ENCODE measurements around the gene GUCY1A2.

The GUCY1A2 gene

GRCh38 chr11:106842134-106842533, 176.1 kb downstream of the GUCY1A2 start:
- H3K4me3 ChIP-seq (ENCODE audit: insufficient read depth in 1 of 2, low read depth in 1 of 2, low read length in 2 of 2), result no peak overlapping the region
- no peak overlapping the region for H3K27ac ChIP-seq (ENCODE audit: low read length, poor library complexity, severe bottlenecking)
- no peak overlapping the region for H4K91ac ChIP-seq (ENCODE audit: low read length)
- H3K18ac ChIP-seq (ENCODE audit: low read depth in 1 of 2, low read length in 2 of 2), result no peak overlapping the region
- H2BK12ac ChIP-seq (ENCODE audit: low read length in 2 of 2), result no peak overlapping the region
- H3K9ac ChIP-seq (ENCODE audit: low read length), result no peak overlapping the region
- no peak overlapping the region for H2BK120ac ChIP-seq (ENCODE audit: low read depth, low read length)
- DNase-seq, result no peak
- no peaks in the 10 kb centered on the region for H3K79me1 ChIP-seq (replicated peaks; ENCODE audit: low read length, poor library complexity, severe bottlenecking)
- H4K8ac ChIP-seq (ENCODE audit: low read length), result no peak overlapping the region
- no peaks in the 10 kb centered on the region for H3K9me3 ChIP-seq (ENCODE audit: control insufficient read depth, low read length)
- H3K36me3 ChIP-seq (ENCODE audit: control insufficient read depth in 1 of 2, insufficient read depth in 2 of 2, low read depth in 1 of 2, low read length in 2 of 2), result no peaks in the 10 kb centered on the region
- H3K4me1 ChIP-seq (ENCODE audit: control insufficient read depth, insufficient read depth, low read depth, low read length), result no peaks in the 10 kb centered on the region
- H3K4me2 ChIP-seq (ENCODE audit: low read length, poor library complexity, severe bottlenecking), result no peak overlapping the region
- H3K4ac ChIP-seq (ENCODE audit: low read depth in 1 of 2, low read length in 2 of 2), result no peak overlapping the region
- no peak overlapping the region for H3K23ac ChIP-seq (ENCODE audit: low read length in 2 of 2)
- no peak overlapping the region for H3K14ac ChIP-seq (ENCODE audit: low read length in 2 of 2)
- H2BK15ac ChIP-seq (ENCODE audit: low read depth, poor library complexity, severe bottlenecking), result no peak overlapping the region
- H3K27me3 ChIP-seq (ENCODE audit: control insufficient read depth in 1 of 2, insufficient read depth in 1 of 2, low read length in 2 of 2), result no peaks in the 10 kb centered on the region
- no peak overlapping the region for H2AK5ac ChIP-seq (ENCODE audit: low read length, severe bottlenecking)
- H2AFZ ChIP-seq (ENCODE audit: low read depth, low read length), result no peak overlapping the region
- H2BK5ac ChIP-seq (ENCODE audit: low read depth, low read length, poor library complexity, severe bottlenecking), result no peak overlapping the region

GRCh38 chr11:106840947-106841346, 177.3 kb downstream of the GUCY1A2 start:
- no peak overlapping the region for H4K91ac ChIP-seq (ENCODE audit: low read length)
- no peak overlapping the region for H3K4me3 ChIP-seq (ENCODE audit: insufficient read depth in 1 of 2, low read depth in 1 of 2, low read length in 2 of 2)
- H3K27me3 ChIP-seq (ENCODE audit: control insufficient read depth in 1 of 2, insufficient read depth in 1 of 2, low read length in 2 of 2), result no peaks in the 10 kb centered on the region
- DNase-seq, result no peak
- H3K9ac ChIP-seq (ENCODE audit: low read length), result no peak overlapping the region
- no peak overlapping the region for H2BK5ac ChIP-seq (ENCODE audit: low read depth, low read length, poor library complexity, severe bottlenecking)
- H2BK15ac ChIP-seq (ENCODE audit: low read depth, poor library complexity, severe bottlenecking), result no peak overlapping the region
- H3K4ac ChIP-seq (ENCODE audit: low read depth in 1 of 2, low read length in 2 of 2), result no peak overlapping the region
- no peak overlapping the region for H4K8ac ChIP-seq (ENCODE audit: low read length)
- no peak overlapping the region for H2AFZ ChIP-seq (ENCODE audit: low read depth, low read length)
- no peak overlapping the region for H3K4me2 ChIP-seq (ENCODE audit: low read length, poor library complexity, severe bottlenecking)
- no peaks in the 10 kb centered on the region for H3K4me1 ChIP-seq (ENCODE audit: control insufficient read depth, insufficient read depth, low read depth, low read length)
- H3K23ac ChIP-seq (ENCODE audit: low read length in 2 of 2), result no peak overlapping the region
- 100% methylated on average over 3 of the region's 3 CpGs for WGBS
- no peak overlapping the region for H3K27ac ChIP-seq (ENCODE audit: low read length, poor library complexity, severe bottlenecking)
- no peak overlapping the region for H2BK12ac ChIP-seq (ENCODE audit: low read length in 2 of 2)
- no peak overlapping the region for H3K18ac ChIP-seq (ENCODE audit: low read depth in 1 of 2, low read length in 2 of 2)
- no peaks in the 10 kb centered on the region for H3K79me1 ChIP-seq (replicated peaks; ENCODE audit: low read length, poor library complexity, severe bottlenecking)
- H3K36me3 ChIP-seq (ENCODE audit: control insufficient read depth in 1 of 2, insufficient read depth in 2 of 2, low read depth in 1 of 2, low read length in 2 of 2), result no peaks in the 10 kb centered on the region
- H3K14ac ChIP-seq (ENCODE audit: low read length in 2 of 2), result no peak overlapping the region
- H2AK5ac ChIP-seq (ENCODE audit: low read length, severe bottlenecking), result no peak overlapping the region
- H3K9me3 ChIP-seq (ENCODE audit: control insufficient read depth, low read length), result no peaks in the 10 kb centered on the region
- no peak overlapping the region for H2BK120ac ChIP-seq (ENCODE audit: low read depth, low read length)

- Histone ChIP-seq H3K36me3 (ENCODE audit: control insufficient read depth in 1 of 2, insufficient read depth in 2 of 2, low read depth in 1 of 2, low read length in 2 of 2) (no peaks in the 10 kb centered on the region), H3K18ac (ENCODE audit: low read depth in 1 of 2, low read length in 2 of 2) (no peak overlapping the region), H3K4ac (ENCODE audit: low read depth in 1 of 2, low read length in 2 of 2) (no peak overlapping the region), H2BK5ac (ENCODE audit: low read depth, low read length, poor library complexity, severe bottlenecking) (no peak overlapping the region), H3K14ac (ENCODE audit: low read length in 2 of 2) (no peak overlapping the region), H4K8ac (ENCODE audit: low read length) (no peak overlapping the region), H3K9ac (ENCODE audit: low read length) (no peak overlapping the region), H2BK12ac (ENCODE audit: low read length in 2 of 2) (no peak overlapping the region), H3K79me1 (replicated peaks; ENCODE audit: low read length, poor library complexity, severe bottlenecking) (no peaks in the 10 kb centered on the region), H2BK120ac (ENCODE audit: low read depth, low read length) (no peak overlapping the region), H3K4me3 (ENCODE audit: insufficient read depth in 1 of 2, low read depth in 1 of 2, low read length in 2 of 2) (no peak overlapping the region), H3K9me3 (ENCODE audit: control insufficient read depth, low read length) (no peaks in the 10 kb centered on the region), H4K91ac (ENCODE audit: low read length) (no peak overlapping the region), H2AFZ (ENCODE audit: low read depth, low read length) (no peak overlapping the region), H3K27ac (ENCODE audit: low read length, poor library complexity, severe bottlenecking) (no peak overlapping the region), H3K27me3 (ENCODE audit: control insufficient read depth in 1 of 2, insufficient read depth in 1 of 2, low read length in 2 of 2) (no peaks in the 10 kb centered on the region), H3K4me1 (ENCODE audit: control insufficient read depth, insufficient read depth, low read depth, low read length) (no peaks in the 10 kb centered on the region), H3K4me2 (ENCODE audit: low read length, poor library complexity, severe bottlenecking) (no peak overlapping the region), H2BK15ac (ENCODE audit: low read depth, poor library complexity, severe bottlenecking) (no peak overlapping the region), H2AK5ac (ENCODE audit: low read length, severe bottlenecking) (no peak overlapping the region), H3K23ac (ENCODE audit: low read length in 2 of 2) (no peak overlapping the region)
- no peak for DNase-seq
- WGBS, result no CpG with 5 or more reads among the region's 1 CpG
Measured at GRCh38 chr11:106840146-106840545, 178.1 kb downstream of the GUCY1A2 start.

- no peak overlapping the region for H2AFZ ChIP-seq (ENCODE audit: low read depth, low read length)
- no peak overlapping the region for H2BK12ac ChIP-seq (ENCODE audit: low read length in 2 of 2)
- no peak overlapping the region for H2BK15ac ChIP-seq (ENCODE audit: low read depth, poor library complexity, severe bottlenecking)
- no peak for DNase-seq
- no peak overlapping the region for H3K4ac ChIP-seq (ENCODE audit: low read depth in 1 of 2, low read length in 2 of 2)
- no peak overlapping the region for H3K18ac ChIP-seq (ENCODE audit: low read depth in 1 of 2, low read length in 2 of 2)
- 88% methylated on average over 2 of the region's 2 CpGs for WGBS
- H3K14ac ChIP-seq (ENCODE audit: low read length in 2 of 2), result no peak overlapping the region
- H2AK5ac ChIP-seq (ENCODE audit: low read length, severe bottlenecking), result no peak overlapping the region
- H3K23ac ChIP-seq (ENCODE audit: low read length in 2 of 2), result no peak overlapping the region
- no peaks in the 10 kb centered on the region for H3K36me3 ChIP-seq (ENCODE audit: control insufficient read depth in 1 of 2, insufficient read depth in 2 of 2, low read depth in 1 of 2, low read length in 2 of 2)
- H3K9me3 ChIP-seq (ENCODE audit: control insufficient read depth, low read length), result no peaks in the 10 kb centered on the region
- no peak overlapping the region for H2BK5ac ChIP-seq (ENCODE audit: low read depth, low read length, poor library complexity, severe bottlenecking)
- H3K27me3 ChIP-seq (ENCODE audit: control insufficient read depth in 1 of 2, insufficient read depth in 1 of 2, low read length in 2 of 2), result no peaks in the 10 kb centered on the region
- no peak overlapping the region for H4K91ac ChIP-seq (ENCODE audit: low read length)
- no peaks in the 10 kb centered on the region for H3K4me1 ChIP-seq (ENCODE audit: control insufficient read depth, insufficient read depth, low read depth, low read length)
- H3K4me3 ChIP-seq (ENCODE audit: insufficient read depth in 1 of 2, low read depth in 1 of 2, low read length in 2 of 2), result no peak overlapping the region
- H2BK120ac ChIP-seq (ENCODE audit: low read depth, low read length), result no peak overlapping the region
- H3K9ac ChIP-seq (ENCODE audit: low read length), result no peak overlapping the region
- H3K27ac ChIP-seq (ENCODE audit: low read length, poor library complexity, severe bottlenecking), result no peak overlapping the region
- H4K8ac ChIP-seq (ENCODE audit: low read length), result no peak overlapping the region
- no peaks in the 10 kb centered on the region for H3K79me1 ChIP-seq (replicated peaks; ENCODE audit: low read length, poor library complexity, severe bottlenecking)
- H3K4me2 ChIP-seq (ENCODE audit: low read length, poor library complexity, severe bottlenecking), result no peak overlapping the region
Measured at GRCh38 chr11:106834567-106834966, 183.7 kb downstream of the GUCY1A2 start.
